H9 (cell line): ENCODE data around the gene PCDHGB5. TPM values are rescaled to one million over a fixed set of nuclear protein-coding genes. Genes with fewer than 3 reads are reported as not detected.

Experiments
- DNase-seq: peaks from one replicate; pipeline ENCODE4 v3.0.0-alpha.2; 2017
- H2AFZ ChIP-seq: one replicate; pipeline ENCODE4 v1.6.1; 2013; ENCODE audit warnings: mild to moderate bottlenecking, low read length, control low read depth, moderate library complexity
- H2AK5ac ChIP-seq: 2 replicates; pipeline ENCODE4 v1.6.1; 2013; ENCODE audit warnings: low read length, control low read depth, mixed read lengths; ENCODE audit not compliant: insufficient read length
- H2BK120ac ChIP-seq: one replicate; pipeline ENCODE4 v1.6.1; 2013; ENCODE audit warnings: low read depth, mild to moderate bottlenecking, low read length, control low read depth, inconsistent platforms; ENCODE audit not compliant: poor library complexity, severe bottlenecking
- H2BK12ac ChIP-seq: 2 replicates; pipeline ENCODE4 v1.6.1; 2013; ENCODE audit warnings: low read length, control low read depth, mixed read lengths, low read depth; ENCODE audit not compliant: insufficient read length
- H2BK15ac ChIP-seq: 2 replicates; pipeline ENCODE4 v1.6.1; 2013; ENCODE audit warnings: low read depth, low read length, control low read depth
- H2BK20ac ChIP-seq: one replicate; pipeline ENCODE4 v1.6.1; 2013; ENCODE audit warnings: low read depth, mild to moderate bottlenecking, low read length, control low read depth, inconsistent platforms; ENCODE audit not compliant: poor library complexity, severe bottlenecking
- H2BK5ac ChIP-seq: 2 replicates; pipeline ENCODE4 v1.6.1; 2013; ENCODE audit warnings: low read length, control low read depth, mixed read lengths; ENCODE audit not compliant: insufficient read length
- H3K14ac ChIP-seq: 2 replicates; pipeline ENCODE4 v1.6.1; 2013; ENCODE audit warnings: low read length, control low read depth; ENCODE audit not compliant: insufficient read depth
- H3K18ac ChIP-seq: 2 replicates; pipeline ENCODE4 v1.6.1; 2013; ENCODE audit warnings: low read depth, mild to moderate bottlenecking, mixed read lengths, low read length, control low read depth; ENCODE audit not compliant: insufficient read length
- H3K23ac ChIP-seq: 2 replicates; pipeline ENCODE4 v1.6.1; 2013; ENCODE audit warnings: low read length, control low read depth, mixed read lengths, low read depth; ENCODE audit not compliant: insufficient read length
- H3K23me2 ChIP-seq: 2 replicates; pipeline ENCODE4 v1.6.1; 2013; ENCODE audit warnings: low read depth, mild to moderate bottlenecking, mixed read lengths, low read length, control low read depth; ENCODE audit not compliant: insufficient read length, poor library complexity, severe bottlenecking
- H3K27ac ChIP-seq: 2 replicates; pipeline ENCODE4 v1.5.1; 2013; ENCODE audit warnings: low read length, control low read depth, mixed read lengths, low read depth; ENCODE audit not compliant: insufficient read length
- H3K27me3 ChIP-seq: 2 replicates; pipeline ENCODE4 v1.6.1; 2013; ENCODE audit warnings: low read length, control low read depth, inconsistent platforms; ENCODE audit not compliant: insufficient read depth
- H3K4ac ChIP-seq: 2 replicates; pipeline ENCODE4 v1.6.1; 2013; ENCODE audit warnings: low read depth, mild to moderate bottlenecking, control low read depth, inconsistent platforms, low read length, moderate library complexity
- H3K4me1 ChIP-seq: 2 replicates; pipeline ENCODE4 v1.6.1; 2013; ENCODE audit warnings: low read length, control low read depth, inconsistent platforms; ENCODE audit not compliant: insufficient read depth
- H3K4me2 ChIP-seq: 2 replicates; pipeline ENCODE4 v1.6.1; 2013; ENCODE audit warnings: low read length, control low read depth, mixed read lengths; ENCODE audit not compliant: insufficient read length, insufficient read depth
- H3K56ac ChIP-seq: 2 replicates; pipeline ENCODE4 v1.6.1; 2013; ENCODE audit warnings: low read depth, mild to moderate bottlenecking, mixed read lengths, low read length, control low read depth; ENCODE audit not compliant: insufficient read length
- H3K79me1 ChIP-seq: 2 replicates; pipeline ENCODE4 v1.6.1; 2013; ENCODE audit warnings: low read depth, mild to moderate bottlenecking, moderate library complexity, low read length, control low read depth, inconsistent platforms; ENCODE audit not compliant: insufficient read depth, poor library complexity, severe bottlenecking
- H3K79me2 ChIP-seq: 2 replicates; pipeline ENCODE4 v1.6.1; 2013; ENCODE audit warnings: low read length, control low read depth, inconsistent platforms; ENCODE audit not compliant: insufficient read depth
- H3K9ac ChIP-seq: 2 replicates; pipeline ENCODE4 v1.6.1; 2013; ENCODE audit warnings: low read length, control low read depth, mixed read lengths; ENCODE audit not compliant: insufficient read length; ENCODE audit errors: extremely low read depth
- H3K9me3 ChIP-seq: one replicate; pipeline ENCODE4 v1.6.1; 2013; ENCODE audit warnings: low read depth, low read length, inconsistent platforms; ENCODE audit not compliant: control insufficient read depth
- H3T11ph ChIP-seq: one replicate; pipeline ENCODE4 v1.6.1; 2013; ENCODE audit warnings: mild to moderate bottlenecking, low read length, control low read depth, inconsistent platforms
- H4K20me1 ChIP-seq: one replicate; pipeline ENCODE4 v1.6.1; 2013; ENCODE audit not compliant: control insufficient read depth, insufficient read length, insufficient read depth
- H4K5ac ChIP-seq: 2 replicates; pipeline ENCODE4 v1.6.1; 2013; ENCODE audit warnings: low read depth, mild to moderate bottlenecking, mixed read lengths, low read length, control low read depth; ENCODE audit not compliant: insufficient read length
- H4K8ac ChIP-seq: replicated peaks from 2 replicates; pipeline ENCODE4 v1.6.1; 2013; ENCODE audit warnings: low read length, control low read depth, mixed read lengths, low read depth; ENCODE audit not compliant: insufficient read length
- H4K91ac ChIP-seq: 2 replicates; pipeline ENCODE4 v1.6.1; 2013; ENCODE audit warnings: low read depth, mild to moderate bottlenecking, moderate library complexity, mixed read lengths, low read length, control low read depth; ENCODE audit not compliant: insufficient read length
- H3K27ac Mint-ChIP-seq, 3 experiments: 2 replicates in 2 of 3; 3 replicates in 1 of 3; pipeline ENCODE4 v1.8.0; 2020 to 2021; ENCODE audit warnings: mixed read lengths in 3 of 3, mild to moderate bottlenecking in 1 of 3, moderate library complexity in 1 of 3
- H3K27me3 Mint-ChIP-seq: 2 replicates; pipeline ENCODE4 v1.8.0; 2021; ENCODE audit warnings: low read depth, mild to moderate bottlenecking, moderate library complexity, mixed read lengths
- H3K36me3 Mint-ChIP-seq, 3 experiments: 2 replicates in 2 of 3; 3 replicates in 1 of 3; pipeline ENCODE4 v1.8.0; 2020 to 2021; ENCODE audit warnings: low read depth in 3 of 3, mixed read lengths in 3 of 3; ENCODE audit not compliant: insufficient read depth in 1 of 3
- H3K4me1 Mint-ChIP-seq, 2 experiments: 2 replicates each; pipeline ENCODE4 v1.8.0; 2020; ENCODE audit warnings: mixed read lengths in 2 of 2
- H3K4me3 Mint-ChIP-seq, 2 experiments: 2 replicates in 1 of 2; 3 replicates in 1 of 2; pipeline ENCODE4 v1.8.0; 2020 to 2021; ENCODE audit warnings: mild to moderate bottlenecking in 2 of 2, mixed read lengths in 2 of 2, moderate library complexity in 1 of 2
- H3K9me3 Mint-ChIP-seq, 2 experiments: 2 replicates in 1 of 2; 3 replicates in 1 of 2; pipeline ENCODE4 v1.8.0; 2020; ENCODE audit warnings: mild to moderate bottlenecking in 2 of 2, mixed read lengths in 2 of 2, moderate library complexity in 1 of 2
- WGBS: extraction: QIAGEN DNeasy Blood & Tissue Kit; methylation state at CpG from one replicate; pipeline ENCODE4 v1.1.7; 2013; ENCODE audit warnings: missing lambda C conversion rate, low lambda C conversion rate, mixed read lengths; ENCODE audit not compliant: insufficient read length; ENCODE audit errors: extremely low coverage; 5-methylcytosine and 5-hydroxymethylcytosine counted together
- total RNA-seq: library from RNA; stranded (reverse); gene quantifications from 2 replicates; pipeline ENCODE4 v1.2.1, GENCODE V29; 2021
- TF ChIP-seq, protein P1 (sequence below): fragments of 200-600 bp; sonication (generic); conservative IDR thresholded peaks from 3 replicates; pipeline ENCODE4 v1.8.0; 2021; ENCODE audit warnings: antibody characterized with exemption, mild to moderate bottlenecking

PCDHGB5 gene
- total RNA-seq, 1 experiment from 2014 or later, result 3.8 TPM

DNA sequence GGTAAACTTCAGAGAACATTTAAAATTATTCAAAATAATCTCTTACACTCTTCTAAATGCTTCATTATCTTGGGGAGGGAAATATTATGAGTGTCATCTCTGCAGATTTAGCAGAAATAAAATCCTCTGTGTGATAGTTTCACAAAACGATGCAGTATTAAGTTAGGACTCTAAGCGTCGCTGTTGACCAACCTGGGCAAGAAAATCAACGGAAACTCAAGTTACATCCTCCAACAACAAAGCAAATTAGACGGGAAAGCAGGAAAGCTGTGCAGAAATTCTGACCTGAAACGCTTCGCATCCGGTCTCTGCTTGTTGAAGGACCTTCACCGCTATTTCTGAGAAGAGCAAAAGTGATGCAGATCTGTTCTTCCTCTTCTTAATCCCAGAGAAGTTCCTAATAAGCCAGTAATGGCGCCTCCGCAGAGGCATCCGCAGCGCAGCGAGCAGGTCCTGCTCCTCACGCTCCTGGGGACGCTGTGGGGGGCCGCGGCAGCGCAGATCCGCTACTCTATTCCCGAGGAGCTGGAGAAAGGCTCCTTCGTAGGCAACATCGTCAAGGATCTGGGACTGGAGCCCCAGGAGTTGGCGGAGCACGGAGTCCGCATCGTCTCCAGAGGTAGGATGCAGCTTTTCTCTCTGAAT, 24.0 kb upstream of the PCDHGB5 start, which contains the start of gene PCDHGA6:
PCDHGA6 (plus strand) TSS at position 219 of the 645 bp plus-strand sequence; CDS start at position 412, 193 bp downstream.
- Histone ChIP-seq H2BK15ac (no peak within 1 kb of the TSS), H3K4ac (no peak within 1 kb of the TSS), H4K91ac (no peak within 1 kb of the TSS), H2BK5ac (no peak within 1 kb of the TSS), H2AFZ (no peak within 1 kb of the TSS), H2AK5ac (no peak within 1 kb of the TSS), H3K14ac (no peak within 1 kb of the TSS), H2BK12ac (no peak within 1 kb of the TSS), H4K8ac (no peak within 1 kb of the TSS), H3K18ac (no peak within 1 kb of the TSS), H3K56ac (no peak within 1 kb of the TSS), H3K23ac (no peak within 1 kb of the TSS), H3K4me2 (no peak within 1 kb of the TSS), H2BK20ac (no peak within 1 kb of the TSS), H4K5ac (no peak within 1 kb of the TSS), H3K79me2 (no peaks in the 10 kb centered on the region), H3K23me2 (no peaks in the 10 kb centered on the region), H3T11ph (no peak within 1 kb of the TSS), H3K27ac (no peak within 1 kb of the TSS), H3K9ac (no peak within 1 kb of the TSS), H3K9me3 (peaks cover 34% of the 10 kb centered on the region), H2BK120ac (no peak within 1 kb of the TSS), H3K79me1 (no peaks in the 10 kb centered on the region), H3K27me3 (no peaks in the 10 kb centered on the region), H4K20me1 (no peaks in the 10 kb centered on the region), H3K4me1 (no peaks in the 10 kb centered on the region)
- Mint-ChIP-seq H3K36me3 (peaks cover 33 to 52% (median 50%) of the 10 kb centered on the region in 3 experiments), H3K4me1 (no peaks in the 10 kb centered on the region), H3K4me3 (no peak within 1 kb of the TSS), H3K9me3 (peaks cover 57 to 69% of the 10 kb centered on the region in 2 experiments), H3K27me3 (peaks cover 9% of the 10 kb centered on the region), H3K27ac (no peak within 1 kb of the TSS; a peak in 1 of 7 replicates)
- WGBS, result no CpG with 5 or more reads among the region's 27 CpGs
- TF ChIP-seq, protein P1, sequence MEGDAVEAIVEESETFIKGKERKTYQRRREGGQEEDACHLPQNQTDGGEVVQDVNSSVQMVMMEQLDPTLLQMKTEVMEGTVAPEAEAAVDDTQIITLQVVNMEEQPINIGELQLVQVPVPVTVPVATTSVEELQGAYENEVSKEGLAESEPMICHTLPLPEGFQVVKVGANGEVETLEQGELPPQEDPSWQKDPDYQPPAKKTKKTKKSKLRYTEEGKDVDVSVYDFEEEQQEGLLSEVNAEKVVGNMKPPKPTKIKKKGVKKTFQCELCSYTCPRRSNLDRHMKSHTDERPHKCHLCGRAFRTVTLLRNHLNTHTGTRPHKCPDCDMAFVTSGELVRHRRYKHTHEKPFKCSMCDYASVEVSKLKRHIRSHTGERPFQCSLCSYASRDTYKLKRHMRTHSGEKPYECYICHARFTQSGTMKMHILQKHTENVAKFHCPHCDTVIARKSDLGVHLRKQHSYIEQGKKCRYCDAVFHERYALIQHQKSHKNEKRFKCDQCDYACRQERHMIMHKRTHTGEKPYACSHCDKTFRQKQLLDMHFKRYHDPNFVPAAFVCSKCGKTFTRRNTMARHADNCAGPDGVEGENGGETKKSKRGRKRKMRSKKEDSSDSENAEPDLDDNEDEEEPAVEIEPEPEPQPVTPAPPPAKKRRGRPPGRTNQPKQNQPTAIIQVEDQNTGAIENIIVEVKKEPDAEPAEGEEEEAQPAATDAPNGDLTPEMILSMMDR, result peak; percentile 20; the same call in 1 of the 3 replicates
- no peak for DNase-seq
